NCI-H1092 (cell line): Measurements from ENCODE around the gene AKAP8L.

Experiments
- DNase-seq: peaks from one replicate; lab custom pipeline; 2025; lab: John Stamatoyannopoulos, UW

The AKAP8L gene, protein sequence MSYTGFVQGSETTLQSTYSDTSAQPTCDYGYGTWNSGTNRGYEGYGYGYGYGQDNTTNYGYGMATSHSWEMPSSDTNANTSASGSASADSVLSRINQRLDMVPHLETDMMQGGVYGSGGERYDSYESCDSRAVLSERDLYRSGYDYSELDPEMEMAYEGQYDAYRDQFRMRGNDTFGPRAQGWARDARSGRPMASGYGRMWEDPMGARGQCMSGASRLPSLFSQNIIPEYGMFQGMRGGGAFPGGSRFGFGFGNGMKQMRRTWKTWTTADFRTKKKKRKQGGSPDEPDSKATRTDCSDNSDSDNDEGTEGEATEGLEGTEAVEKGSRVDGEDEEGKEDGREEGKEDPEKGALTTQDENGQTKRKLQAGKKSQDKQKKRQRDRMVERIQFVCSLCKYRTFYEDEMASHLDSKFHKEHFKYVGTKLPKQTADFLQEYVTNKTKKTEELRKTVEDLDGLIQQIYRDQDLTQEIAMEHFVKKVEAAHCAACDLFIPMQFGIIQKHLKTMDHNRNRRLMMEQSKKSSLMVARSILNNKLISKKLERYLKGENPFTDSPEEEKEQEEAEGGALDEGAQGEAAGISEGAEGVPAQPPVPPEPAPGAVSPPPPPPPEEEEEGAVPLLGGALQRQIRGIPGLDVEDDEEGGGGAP

DNA sequence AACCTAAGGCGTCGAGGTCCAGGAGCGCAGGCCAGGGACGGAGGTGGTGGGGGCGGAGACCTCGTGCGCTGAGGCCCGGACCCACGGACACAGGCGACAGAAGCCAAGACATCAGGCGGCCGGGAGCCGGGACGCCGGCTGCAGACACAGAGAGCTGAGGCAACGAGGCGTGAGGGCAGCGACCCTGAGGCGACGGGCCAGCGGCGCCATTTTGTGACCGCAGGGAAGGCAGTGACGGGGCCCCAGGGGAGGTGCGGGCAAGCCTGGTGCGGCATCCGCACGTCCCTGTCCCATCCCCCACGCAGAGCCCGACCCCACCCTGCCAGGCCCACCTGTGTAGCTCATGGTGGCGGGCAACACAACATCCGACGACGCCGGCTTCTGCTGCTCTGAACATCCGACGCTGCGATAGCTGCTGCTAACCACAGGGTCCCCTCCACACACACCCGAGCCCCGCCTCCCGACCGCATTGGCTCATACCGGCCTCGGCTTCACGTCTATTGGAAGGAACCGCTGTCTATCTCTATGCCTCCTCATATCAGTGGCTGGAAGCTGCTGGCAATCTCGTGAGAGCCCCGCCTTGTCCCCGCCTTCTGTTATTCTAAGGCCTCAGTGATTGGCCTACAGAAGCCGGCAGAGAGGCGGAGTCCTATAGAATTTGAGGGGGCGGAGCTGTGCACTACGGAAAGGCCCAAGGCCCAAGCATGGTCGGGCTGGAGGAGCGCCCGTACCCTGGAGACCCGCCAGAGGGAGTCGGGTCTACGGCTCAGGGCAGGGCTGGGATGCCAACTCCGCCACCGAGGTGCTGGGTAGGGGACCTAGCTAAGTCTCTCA, at the start of gene AKAP8L:
Gene AKAP8L (minus strand): TSS at position 410 of the 834 bp plus-strand sequence. CDS start 65 bp downstream, at position 345.
- DNase-seq, result peak; percentile 99

DNA sequence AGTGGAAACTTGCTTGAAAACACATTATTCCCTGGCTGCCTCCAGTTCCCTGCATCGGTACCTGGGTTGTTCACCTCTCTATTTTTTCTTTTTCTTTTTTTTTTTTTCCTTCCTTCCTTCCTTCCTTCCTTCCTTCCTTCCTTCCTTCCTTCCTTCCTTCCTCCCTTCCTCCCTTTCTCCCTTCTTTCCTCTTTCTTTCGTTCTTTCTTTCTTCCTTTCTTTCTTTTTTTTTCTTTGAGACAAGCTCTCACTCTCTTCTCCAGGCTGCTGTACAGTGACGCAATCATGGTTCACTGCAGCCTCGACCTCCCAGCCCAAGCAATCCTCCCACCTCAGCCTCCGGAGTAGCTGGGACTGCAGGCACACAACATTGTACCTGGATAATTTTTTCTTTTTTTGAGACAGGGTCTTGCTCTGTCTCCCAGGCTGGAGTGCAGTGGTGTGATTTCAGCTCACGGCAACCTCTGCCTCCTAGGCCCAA, 49.0 kb upstream of the AKAP8L start:
- DNase-seq, result no peak

DNA sequence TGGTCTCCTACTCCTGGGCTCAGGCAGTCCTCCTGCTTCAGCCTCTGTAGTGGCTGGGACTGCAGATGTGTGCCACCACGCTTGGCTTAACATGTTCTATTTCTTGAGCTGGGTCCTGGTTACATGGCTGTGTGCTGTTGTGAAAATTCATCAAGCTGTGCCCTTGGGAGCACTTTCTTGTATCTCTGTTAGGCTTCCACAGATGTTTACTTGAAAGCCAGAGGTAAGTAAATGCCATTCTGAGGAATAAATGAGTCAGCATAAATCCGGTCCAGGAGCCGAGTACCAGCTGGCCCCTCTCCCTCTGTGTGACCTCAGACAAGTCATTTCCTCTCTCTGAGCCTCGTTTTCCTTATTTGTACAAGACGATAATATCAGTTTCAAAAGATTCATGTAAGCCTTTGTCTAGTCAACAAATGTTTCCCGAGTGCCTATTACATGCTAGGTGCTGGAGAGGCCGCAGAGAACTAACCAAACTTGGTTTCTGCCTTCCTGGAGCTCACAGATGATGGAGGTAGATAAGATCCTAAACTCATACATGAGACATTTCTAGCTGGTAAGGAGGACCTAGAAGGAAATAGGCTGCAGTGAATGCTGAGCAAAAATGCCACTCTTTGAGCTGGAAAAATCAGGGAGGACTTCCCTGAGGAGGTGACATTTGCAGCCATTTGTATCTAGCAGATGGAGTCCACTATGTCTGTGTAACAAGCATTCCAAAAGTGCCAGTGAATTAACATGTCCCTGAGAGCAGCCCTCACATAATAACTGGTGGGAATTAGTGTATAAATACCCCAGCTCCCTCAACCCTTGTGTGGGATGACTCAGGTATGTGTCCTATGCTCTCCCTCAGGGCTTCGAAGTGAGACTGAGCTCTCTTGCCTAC, 48.3 kb upstream of the AKAP8L start:
- DNase-seq, result no peak

DNA sequence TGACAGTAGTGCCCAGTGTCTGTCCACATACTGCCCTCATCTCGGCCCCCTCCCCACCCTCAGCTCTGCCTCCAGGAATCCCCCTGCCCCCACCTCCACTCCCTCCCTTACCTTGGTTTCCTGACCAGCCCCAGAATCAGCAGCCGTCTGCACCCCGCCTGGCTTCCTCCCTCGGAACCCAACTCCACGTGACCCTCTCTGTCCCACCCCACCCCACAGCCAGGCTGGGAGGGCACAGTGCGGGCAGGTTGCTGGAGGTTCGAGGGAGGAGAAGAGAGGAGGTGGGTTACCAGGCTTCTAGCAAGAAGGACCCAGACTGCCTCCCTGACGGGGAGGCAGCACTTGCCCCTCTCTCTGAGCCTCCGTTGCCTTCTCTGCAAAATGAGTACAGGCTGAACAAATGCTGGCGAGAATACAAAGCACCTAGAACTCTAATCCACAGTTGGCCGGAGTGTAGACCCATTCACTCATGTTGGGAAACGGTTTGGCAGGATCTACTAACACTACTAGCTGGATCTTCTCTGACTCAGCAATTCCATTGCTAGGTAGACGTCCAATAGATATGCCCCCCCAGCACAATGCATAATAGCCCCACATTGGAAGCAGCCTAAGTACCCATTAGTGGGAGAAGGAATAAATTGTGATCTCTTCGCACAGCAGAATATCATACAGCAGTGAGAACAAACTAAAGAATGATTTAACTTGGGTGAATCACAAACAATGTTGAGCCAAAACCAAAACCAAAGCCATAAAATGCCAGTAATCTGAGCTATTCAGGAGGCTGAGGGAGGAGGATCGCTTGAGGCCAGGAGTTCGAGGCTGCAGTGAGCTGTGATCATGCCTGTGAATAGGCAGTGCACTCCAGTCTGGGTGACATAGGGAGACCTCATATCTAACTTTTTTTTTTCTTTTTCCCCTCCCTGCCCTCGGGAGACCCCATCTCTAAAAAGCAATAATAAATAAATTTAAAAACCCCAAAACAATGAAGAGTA, 45.9 kb upstream of the AKAP8L start, which contains the start of gene RASAL3:
Gene RASAL3 (minus strand): TSS at position 151 of the 992 bp plus-strand sequence. CDS start 186 bp downstream, outside the sequence.
- no peak for DNase-seq

DNA sequence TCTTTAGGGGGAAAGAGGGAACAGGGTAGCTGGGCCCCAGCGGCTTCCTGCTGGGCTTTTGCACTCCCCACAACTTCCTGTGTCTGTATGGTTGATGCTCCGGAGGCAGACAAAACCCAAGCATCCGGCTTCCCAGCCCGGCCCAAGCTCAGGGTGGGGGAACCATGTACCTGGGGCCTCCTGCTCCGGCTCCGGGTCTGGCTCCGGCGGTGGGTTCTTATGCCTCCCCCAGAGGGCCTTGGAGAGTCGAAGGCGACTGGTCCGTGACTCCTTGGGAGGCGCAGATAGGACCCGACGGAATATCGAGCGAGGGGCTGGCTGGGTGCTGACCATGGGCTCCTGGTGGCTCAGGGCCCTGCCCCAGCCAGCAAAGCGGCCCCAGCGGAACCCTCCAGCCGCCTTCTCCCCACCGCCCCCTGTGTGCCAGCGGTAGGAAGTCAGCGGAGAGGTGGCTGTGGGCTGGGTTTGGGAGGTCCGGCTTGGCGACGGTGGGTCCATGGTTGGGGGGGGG, 45.1 kb upstream of the AKAP8L start:
- DNase-seq, result no peak

DNA sequence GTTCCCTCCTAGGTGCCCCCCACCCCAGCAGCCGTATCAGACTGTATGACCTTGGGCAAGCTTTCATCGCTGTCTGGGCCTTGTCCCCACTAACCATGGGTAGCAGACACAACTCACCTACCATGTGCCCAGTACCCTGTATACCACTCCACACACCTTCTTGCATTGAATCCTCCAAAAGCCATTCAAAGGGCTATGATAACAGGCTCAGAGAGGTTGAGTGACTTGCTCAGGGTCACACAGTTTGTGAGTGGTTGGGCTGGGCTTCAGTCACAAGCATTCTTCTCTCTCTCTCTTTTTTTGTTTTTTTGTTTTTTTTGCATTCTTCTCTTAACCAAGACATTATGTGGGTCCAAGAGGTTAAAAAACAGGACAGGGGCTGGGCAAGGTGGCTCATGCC, 42.9 kb upstream of the AKAP8L start:
- no peak for DNase-seq

DNA sequence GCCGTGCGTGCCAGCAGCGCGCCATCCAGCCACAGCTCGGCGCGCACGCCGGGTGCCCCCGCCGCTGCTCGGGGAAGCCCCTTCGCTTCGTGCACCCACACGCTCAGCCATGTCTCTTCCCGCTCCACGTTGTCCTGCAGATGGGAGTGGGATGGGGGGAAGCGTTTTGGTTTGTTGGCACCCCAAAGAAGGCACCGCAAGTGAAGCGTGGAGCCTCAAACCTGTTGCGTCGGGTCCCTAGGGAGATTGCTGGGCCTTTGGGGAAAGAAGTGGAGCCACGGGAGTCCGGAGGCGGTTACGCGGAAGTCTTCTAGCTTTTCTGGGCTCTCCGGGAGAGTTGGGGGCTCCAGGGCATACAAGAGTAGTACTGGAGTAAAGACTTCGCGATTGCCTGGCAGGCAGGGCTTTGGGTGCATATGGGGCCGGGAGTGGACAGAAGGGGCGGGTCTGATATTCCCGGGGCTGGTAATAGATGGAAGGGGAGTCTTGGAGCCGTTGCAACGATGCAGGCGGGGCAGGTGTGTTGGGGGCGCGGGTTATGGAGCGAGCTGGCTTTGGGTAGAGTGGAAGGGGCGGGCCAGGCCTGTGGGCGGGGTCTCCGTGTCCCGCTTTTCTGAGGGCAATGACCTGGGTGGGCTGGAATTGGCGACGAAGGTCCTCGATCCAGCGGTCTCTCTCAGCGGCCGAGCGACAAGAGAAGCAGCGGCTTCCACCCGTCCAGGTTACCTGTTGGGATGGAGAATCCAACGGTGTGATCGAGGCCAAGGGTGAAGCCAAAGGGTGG, 39.1 kb upstream of the AKAP8L start:
- DNase-seq, result no peak

DNA sequence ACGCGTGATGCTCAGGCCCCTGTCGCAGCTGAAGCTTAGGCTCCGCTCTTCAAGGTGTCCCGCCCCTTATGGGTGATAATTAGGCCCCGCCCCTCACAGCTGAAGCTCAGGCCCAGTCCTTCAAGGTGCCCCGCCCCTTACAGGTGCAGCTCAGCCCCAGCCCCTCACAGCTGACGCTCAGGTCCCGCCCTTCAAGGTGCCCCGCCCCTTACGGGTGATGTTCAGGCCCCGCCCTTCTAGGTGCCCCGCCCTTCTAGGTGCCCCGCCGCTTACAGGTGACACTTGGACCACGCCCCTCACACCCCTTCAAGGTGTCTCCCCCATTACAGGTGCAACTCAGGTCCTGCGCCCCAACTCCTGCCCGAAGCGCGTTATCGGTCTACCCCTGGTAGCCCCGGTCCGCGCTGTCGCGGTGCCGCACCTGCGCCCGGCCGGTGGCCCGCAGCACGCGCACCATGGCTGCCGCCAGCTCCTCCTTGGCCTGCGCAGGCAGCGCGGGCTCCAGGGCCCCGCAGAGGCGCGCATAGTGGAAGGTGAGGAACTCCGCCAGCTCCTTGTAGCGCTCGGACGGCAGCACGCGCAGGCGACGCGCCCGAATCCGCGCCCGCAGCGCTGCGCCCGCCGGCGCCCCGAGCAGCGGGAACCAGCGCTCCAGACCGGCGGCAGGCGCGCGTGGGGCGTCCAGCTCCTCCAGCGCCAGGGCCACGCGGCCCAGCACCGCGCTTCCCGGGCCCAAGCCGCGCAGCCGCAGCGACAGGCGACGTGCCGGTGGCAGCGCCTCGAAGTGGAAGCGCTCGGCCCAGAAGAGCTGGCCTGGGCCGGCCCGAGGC, 38.3 kb upstream of the AKAP8L start:
- DNase-seq, result no peak

DNA sequence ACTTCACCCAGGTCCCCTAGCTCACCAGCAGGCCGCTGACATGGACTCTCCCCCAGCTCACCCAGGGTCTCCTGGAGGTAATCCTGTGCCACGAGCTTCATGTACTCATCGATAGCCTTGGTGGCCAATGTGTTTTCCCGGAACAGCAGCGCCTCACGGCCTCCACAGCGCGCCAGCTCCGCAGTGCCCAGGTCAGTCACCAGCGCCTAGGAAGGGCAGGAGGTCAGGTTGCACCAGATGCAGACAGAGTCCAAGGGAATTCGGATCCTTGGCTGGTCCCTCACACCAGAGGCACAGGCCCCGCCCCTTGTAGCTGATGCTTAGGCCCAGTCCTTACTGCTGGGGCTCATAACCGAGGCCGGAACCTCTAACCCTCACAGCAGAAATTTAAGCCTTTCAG, 37.7 kb upstream of the AKAP8L start:
- no peak for DNase-seq

DNA sequence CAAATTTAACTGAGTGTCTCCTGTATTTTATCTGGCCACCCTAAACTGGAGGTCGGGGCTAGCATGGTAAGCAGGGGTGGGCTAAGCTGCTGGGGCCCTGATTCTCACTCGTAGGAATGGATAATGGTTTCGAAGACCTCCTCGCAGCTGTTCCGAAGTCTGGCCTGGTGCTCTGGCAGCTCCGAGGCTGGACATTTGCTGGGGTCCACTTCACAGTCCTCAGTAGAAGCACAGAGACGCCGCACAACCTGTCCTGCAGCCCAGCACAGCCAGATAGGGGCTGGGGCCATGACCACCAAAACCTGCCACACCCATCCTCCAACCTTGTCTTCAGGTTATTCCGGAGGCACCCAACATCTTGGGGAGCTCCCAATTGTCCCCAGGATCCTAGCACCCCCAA, 37.2 kb upstream of the AKAP8L start:
- no peak for DNase-seq

DNA sequence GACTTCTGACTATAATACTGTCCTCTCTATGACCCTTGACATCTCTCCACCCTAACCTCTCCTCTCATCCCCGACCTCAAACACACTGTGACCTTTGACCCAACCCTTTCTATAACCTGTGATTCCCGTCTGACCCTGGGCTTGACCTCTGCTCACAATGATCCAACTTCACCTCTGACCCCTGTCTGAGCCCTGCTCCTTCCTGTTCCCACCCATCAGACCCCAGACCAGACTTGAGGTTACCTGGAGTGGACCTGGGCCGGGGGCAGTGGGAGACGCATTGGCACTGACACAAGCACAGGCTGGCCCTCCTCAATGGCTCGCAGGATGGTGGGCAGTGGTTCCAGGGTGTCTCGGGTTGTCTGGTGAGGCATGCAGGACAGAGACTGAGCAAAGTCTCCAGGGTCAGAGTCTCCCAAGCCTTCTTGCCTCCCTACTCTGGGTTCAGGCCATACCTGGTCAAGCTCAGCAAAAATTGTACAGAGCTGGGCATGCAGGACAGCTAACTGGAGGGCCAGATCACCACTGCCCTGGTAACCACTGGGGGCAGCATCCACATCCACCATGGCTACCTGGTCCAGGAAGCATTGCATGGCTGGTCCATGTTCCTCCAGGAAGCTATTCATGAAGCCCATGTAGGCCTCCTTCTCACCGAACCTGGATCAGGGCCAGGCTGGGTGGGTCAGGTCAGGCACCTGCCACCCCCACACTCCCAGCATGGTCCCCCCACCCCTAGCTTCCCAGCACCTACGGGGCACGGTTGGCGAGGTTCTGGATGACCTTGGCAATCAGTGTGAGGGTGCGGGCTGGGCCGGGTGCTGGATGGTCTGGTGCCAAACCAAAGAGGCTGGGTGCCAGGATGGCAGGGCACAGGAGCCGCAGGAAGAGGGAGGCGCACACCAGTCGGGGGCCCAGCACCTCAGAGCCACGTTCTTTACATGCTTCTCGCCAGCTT, 35.4 kb upstream of the AKAP8L start:
- no peak for DNase-seq

DNA sequence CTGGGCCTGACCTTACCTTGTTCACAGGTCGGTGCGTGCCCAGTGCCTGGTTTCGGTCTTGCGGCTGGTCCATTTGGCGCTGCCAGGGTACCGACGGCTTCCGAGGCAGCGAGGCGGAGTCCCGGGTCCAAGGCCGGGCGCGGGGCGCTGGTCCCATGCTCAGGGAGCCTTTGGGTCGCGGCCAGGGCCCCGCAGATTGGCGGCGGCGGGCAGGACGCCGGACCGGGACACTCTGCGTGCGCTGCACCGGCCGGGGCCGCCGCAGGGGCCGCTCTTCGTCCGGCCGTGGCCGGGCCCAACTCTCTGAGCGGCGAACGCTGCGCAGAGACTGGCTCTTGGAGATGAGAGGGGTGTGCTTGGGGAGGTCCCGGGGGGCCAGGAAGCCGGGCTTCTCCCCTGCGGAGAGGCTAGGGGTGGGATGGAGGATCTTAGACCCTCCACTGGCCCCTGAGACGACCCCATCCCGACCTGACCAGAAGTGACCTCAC, 34.3 kb upstream of the AKAP8L start:
- DNase-seq, result no peak

DNA sequence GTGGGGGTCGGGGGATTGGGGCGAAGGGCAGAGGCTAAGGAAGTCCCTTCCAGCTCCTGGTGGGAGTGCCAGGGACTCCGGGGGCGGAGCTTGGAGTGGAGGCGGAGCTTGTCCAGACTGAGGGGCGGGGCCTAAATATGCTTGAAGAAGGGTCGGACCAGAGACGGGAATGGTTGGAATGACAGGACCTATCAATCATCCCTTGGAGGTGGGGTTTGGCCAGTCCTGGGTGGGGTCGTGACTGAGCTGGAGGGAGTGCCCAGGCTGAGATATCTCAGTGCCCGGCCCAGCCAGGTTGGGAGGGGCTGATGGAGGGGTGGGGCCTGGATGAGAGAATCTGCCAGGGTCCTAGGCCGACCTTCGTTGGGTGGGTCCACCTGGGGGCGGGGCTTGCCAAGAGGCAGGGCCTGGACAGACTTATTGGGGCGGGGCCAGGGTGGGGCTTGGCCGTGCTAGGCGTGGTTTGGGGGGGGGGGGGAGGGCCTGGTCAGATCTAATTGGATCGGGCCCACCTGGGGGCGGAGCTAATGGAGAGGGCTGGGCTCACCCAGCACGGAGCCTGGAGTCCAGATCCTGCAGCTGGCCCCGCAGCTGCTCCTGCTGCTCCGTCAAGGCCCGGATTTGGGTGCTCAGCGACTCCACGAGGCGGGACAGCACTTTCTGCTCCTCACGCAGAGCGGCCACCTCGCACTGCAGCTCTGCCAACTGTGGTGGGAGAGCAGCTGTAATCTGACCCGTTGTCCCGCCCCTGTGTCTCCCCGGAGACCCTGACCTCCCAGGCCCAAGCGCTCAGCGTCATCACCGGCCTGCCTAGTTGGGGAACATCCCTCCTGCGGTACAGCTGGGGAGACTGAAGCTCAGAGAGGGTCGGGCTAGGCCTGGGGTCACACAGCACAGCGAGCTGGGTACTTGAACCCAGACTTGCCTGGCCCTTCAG, 33.6 kb upstream of the AKAP8L start:
- no peak for DNase-seq

DNA sequence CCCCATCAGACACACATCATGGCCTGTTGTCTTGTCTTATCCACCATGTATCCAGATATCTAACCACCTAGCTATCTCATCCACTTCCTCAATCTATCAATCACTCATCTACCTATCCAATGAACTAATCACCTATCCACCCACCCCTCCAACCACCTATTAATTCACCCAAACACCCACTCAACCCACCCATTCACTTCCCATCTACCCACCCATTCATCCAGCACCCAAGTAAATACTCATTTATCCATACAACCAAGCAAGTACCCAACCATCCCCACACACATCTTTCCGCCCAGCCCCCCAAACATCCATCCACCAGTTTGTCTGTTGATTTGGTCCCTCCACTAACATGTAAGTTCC, 31.7 kb upstream of the AKAP8L start:
- DNase-seq, result no peak

DNA sequence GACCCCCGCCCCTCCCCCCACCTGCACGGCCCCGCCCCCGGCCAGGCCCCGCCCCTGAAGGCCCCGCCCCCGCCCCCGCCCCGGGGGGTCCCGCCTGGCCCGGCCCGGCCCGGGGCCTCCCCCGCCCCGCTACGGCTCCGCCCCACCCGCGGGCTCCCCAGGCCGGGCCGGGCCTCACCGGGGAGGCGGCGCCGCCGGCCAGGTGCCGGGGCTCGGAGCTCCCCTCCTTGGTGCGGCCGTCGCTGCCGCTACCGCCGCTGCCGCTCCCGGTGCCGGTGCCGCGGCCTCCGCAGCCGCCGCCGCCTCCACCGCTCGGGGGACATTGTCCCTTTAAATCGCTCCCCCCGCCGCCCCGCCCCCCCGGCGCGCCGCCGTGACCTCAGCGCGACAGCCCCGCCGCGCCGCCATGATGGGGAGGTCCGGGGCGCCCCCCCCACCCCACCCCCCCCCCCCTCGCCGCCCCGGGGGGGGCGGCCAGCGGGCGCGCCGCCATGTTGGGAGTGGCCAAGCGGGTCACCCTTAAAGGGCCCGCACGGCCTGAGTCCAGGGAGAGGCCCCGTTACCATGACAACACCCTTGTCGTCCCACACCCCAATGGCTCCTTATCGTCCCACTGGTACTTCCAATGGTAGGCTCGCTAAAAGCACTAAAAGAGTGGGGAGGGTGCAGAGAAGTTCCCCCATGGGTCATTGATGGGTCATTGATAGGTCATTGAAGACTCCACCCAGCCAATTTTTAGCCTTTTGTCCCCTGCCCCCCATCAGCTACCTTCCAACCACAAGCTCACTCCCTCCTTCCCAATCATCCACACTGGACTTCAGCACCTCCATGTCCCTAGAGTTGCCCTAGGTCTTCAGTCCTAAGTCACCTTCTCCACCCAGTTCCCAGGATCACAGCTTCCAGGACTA, 31.1 kb upstream of the AKAP8L start, which contains the start of gene WIZ:
Gene WIZ (minus strand): TSS at position 337 of the 908 bp plus-strand sequence. CDS start 1,649 bp downstream, outside the sequence.
- DNase-seq, result peak; percentile 43
